SK-N-SH (cell line): ENCODE measurements around the gene PARD3B. TPM values are rescaled to one million over a fixed set of nuclear protein-coding genes. Genes with fewer than 3 reads are reported as not detected.
A peak's percentile ranks its signal among the peaks of the same experiment; 100 is the strongest.

ENCODE experiments used
- CTCF ChIA-PET: fragments of 300-600, 350-600 bp; formaldehyde crosslinking; extraction: SDS; loops from one replicate; lab custom pipeline; 2021; lab: Yijun Ruan, JAX
- POLR2A ChIA-PET: fragments of 350-600 bp; sonication (Branson Sonifier 250); formaldehyde crosslinking; extraction: SDS; loops from one replicate; lab custom pipeline; 2020; ENCODE audit warnings: antibody characterized with exemption, inconsistent platforms; lab: Yijun Ruan, JAX
- DNase-seq: peaks from one replicate; pipeline ENCODE4 v3.0.0; 2012
- H2AFZ ChIP-seq: fragments of 200-600 bp; sonication (generic); 2 replicates; pipeline ENCODE4 v1.8.1; 2016; ENCODE audit warnings: antibody characterized with exemption, mild to moderate bottlenecking, low read depth
- H3F3A ChIP-seq: fragments of 200-600 bp; sonication (generic); replicated peaks from 2 replicates; pipeline ENCODE3; 2016; ENCODE audit warnings: antibody characterized with exemption, mild to moderate bottlenecking; ENCODE audit not compliant: insufficient read depth
- H3K27ac ChIP-seq, 2 experiments: fragments of 200-500 bp in 1 of 2; fragments of 200-600 bp in 1 of 2; sonication (Bioruptor generic) in 1 of 2; sonication (generic), shearing (Covaris generic) in 1 of 2; 2 replicates each; pipeline versions ENCODE4 v1.5.1 to v1.6.1; 2014 to 2016; ENCODE audit warnings: low read depth in 2 of 2, inconsistent platforms in 1 of 2, low read length in 1 of 2, mild to moderate bottlenecking in 1 of 2, mixed read lengths in 1 of 2
- H3K27me3 ChIP-seq: fragments of 200-600 bp; sonication (generic), shearing (Covaris generic); 2 replicates; pipeline ENCODE4 v1.6.1; 2016; ENCODE audit warnings: mixed run types; ENCODE audit not compliant: insufficient read depth
- H3K36me3 ChIP-seq, 2 experiments: fragments of 200-500 bp in 1 of 2; fragments of 200-600 bp in 1 of 2; sonication (Bioruptor generic) in 1 of 2; sonication (generic) in 1 of 2; replicated peaks in 1 of 2; 2 replicates each; pipeline versions ENCODE3 to v1.5.1; 2014 to 2016; ENCODE audit warnings: low read length in 1 of 2, mild to moderate bottlenecking in 1 of 2; ENCODE audit not compliant: insufficient read depth in 2 of 2, control insufficient read depth in 1 of 2
- H3K4me1 ChIP-seq, 2 experiments: fragments of 200-500 bp in 1 of 2; fragments of 200-600 bp in 1 of 2; sonication (Bioruptor generic) in 1 of 2; sonication (generic), shearing (Covaris generic) in 1 of 2; 2 replicates each; pipeline versions ENCODE4 v1.5.1 to v1.6.1; 2014 to 2016; ENCODE audit warnings: low read depth in 1 of 2, low read length in 1 of 2, mixed run types in 1 of 2; ENCODE audit not compliant: insufficient read depth in 2 of 2, control insufficient read depth in 1 of 2
- H3K4me2 ChIP-seq: fragments of 200-600 bp; sonication (generic), shearing (Covaris generic); 2 replicates; pipeline ENCODE4 v1.6.1; 2017; ENCODE audit warnings: mixed run types
- H3K4me3 ChIP-seq, 2 experiments: fragments of 200-500 bp in 1 of 2; fragments of 200-600 bp in 1 of 2; sonication (Bioruptor generic) in 1 of 2; sonication (generic), shearing (Covaris generic) in 1 of 2; 2 replicates each; pipeline versions ENCODE4 v1.5.1 to v1.8.1; 2014 to 2016; ENCODE audit warnings: low read depth in 2 of 2, inconsistent platforms in 1 of 2, low read length in 1 of 2, mild to moderate bottlenecking in 1 of 2, mixed read lengths in 1 of 2, moderate library complexity in 1 of 2
- H3K79me2 ChIP-seq: fragments of 200-600 bp; sonication (generic); 2 replicates; pipeline ENCODE4 v1.8.1; 2017; ENCODE audit warnings: mild to moderate bottlenecking; ENCODE audit not compliant: insufficient read depth
- H3K9ac ChIP-seq: fragments of 200-600 bp; sonication (generic); 2 replicates; pipeline ENCODE4 v1.6.1; 2017; ENCODE audit warnings: mixed run types
- H3K9me2 ChIP-seq: fragments of 200-600 bp; sonication (generic); 2 replicates; pipeline ENCODE4 v1.6.1; 2017; ENCODE audit warnings: mixed run types
- H3K9me3 ChIP-seq: fragments of 200-600 bp; sonication (generic); 2 replicates; pipeline ENCODE4 v1.6.1; 2017; ENCODE audit warnings: mixed run types, mild to moderate bottlenecking, moderate library complexity
- H4K20me1 ChIP-seq: fragments of 200-600 bp; sonication (generic); 2 replicates; pipeline ENCODE4 v1.6.1; 2017; ENCODE audit warnings: mild to moderate bottlenecking, mixed run types; ENCODE audit not compliant: insufficient read depth
- EP300 ChIP-seq, 2 experiments: IDR thresholded peaks; 2 replicates each; pipeline versions ENCODE4 v1.4.0 to v1.6.1; 2012; ENCODE audit warnings: borderline replicate concordance in 1 of 2, low read depth in 1 of 2, low read length in 1 of 2
- EZH2phosphoT487 ChIP-seq: fragments of 200-600 bp; sonication (generic); IDR thresholded peaks from 2 replicates; pipeline ENCODE4 v1.6.1; 2017; ENCODE audit warnings: low read depth, mixed run types, mild to moderate bottlenecking, antibody characterized with exemption, moderate library complexity, borderline replicate concordance
- FOXJ3 ChIP-seq: sonication (generic); formaldehyde crosslinking; IDR thresholded peaks from 2 replicates; pipeline ENCODE4 v1.5.1; 2020; ENCODE audit warnings: mild to moderate bottlenecking, missing genetic modification reagents
- GABPA ChIP-seq: IDR thresholded peaks from 2 replicates; pipeline ENCODE4 v1.4.0; 2012; ENCODE audit warnings: low read depth, mild to moderate bottlenecking
- GATA2 ChIP-seq: sonication (generic); formaldehyde crosslinking; IDR thresholded peaks from 2 replicates; pipeline ENCODE4 v1.5.0; 2020; ENCODE audit warnings: mild to moderate bottlenecking, missing genetic modification reagents
- IRF3 ChIP-seq: fragments of 150-350 bp; IDR thresholded peaks from 2 replicates; pipeline ENCODE4 v1.6.1; 2016; ENCODE audit warnings: mild to moderate bottlenecking, low read depth, low read length
- MEF2A ChIP-seq: IDR thresholded peaks from 2 replicates; pipeline ENCODE4 v1.4.0; 2012; ENCODE audit warnings: low read depth, borderline replicate concordance
- MXI1 ChIP-seq: IDR thresholded peaks from 2 replicates; pipeline ENCODE4 v1.6.1; 2012; ENCODE audit warnings: mild to moderate bottlenecking, low read depth, low read length, improper control_type of control experiment
- NFIC ChIP-seq: IDR thresholded peaks from 2 replicates; pipeline ENCODE4 v1.4.0; 2012; ENCODE audit warnings: borderline replicate concordance
- RAD21 ChIP-seq: IDR thresholded peaks from 2 replicates; pipeline ENCODE4 v1.6.1; 2012; ENCODE audit warnings: mild to moderate bottlenecking, low read length
- REST ChIP-seq: IDR thresholded peaks from 2 replicates; pipeline ENCODE4 v1.6.1; 2012; ENCODE audit warnings: mild to moderate bottlenecking, low read depth, low read length, moderate library complexity
- SIN3A ChIP-seq: IDR thresholded peaks from 2 replicates; pipeline ENCODE4 v1.6.1; 2012; ENCODE audit warnings: low read depth, mild to moderate bottlenecking, low read length, moderate library complexity, borderline replicate concordance
- SMC3 ChIP-seq: IDR thresholded peaks from 2 replicates; pipeline ENCODE4 v1.6.1; 2012; ENCODE audit warnings: low read depth, low read length, improper control_type of control experiment
- TCF12 ChIP-seq: IDR thresholded peaks from 2 replicates; pipeline ENCODE4 v1.4.0; 2012
- TEAD4 ChIP-seq: IDR thresholded peaks from 2 replicates; pipeline ENCODE4 v1.4.0; 2012; ENCODE audit warnings: mild to moderate bottlenecking, borderline replicate concordance; ENCODE audit not compliant: insufficient read depth
- USF2 ChIP-seq: fragments of 150-350 bp; IDR thresholded peaks from 2 replicates; pipeline ENCODE4 v1.6.1; 2017; ENCODE audit warnings: antibody characterized with exemption, low read length, low read depth, borderline replicate concordance
- YY1 ChIP-seq: IDR thresholded peaks from 2 replicates; pipeline ENCODE4 v1.4.0; 2012; ENCODE audit warnings: low read depth, mild to moderate bottlenecking
- WGBS: methylation state at CpG from one replicate; pipeline ENCODE4 v1.1.6; 2017; ENCODE audit warnings: low lambda C conversion rate; 5-methylcytosine and 5-hydroxymethylcytosine counted together
- polyA plus RNA-seq, 3 experiments: library from polyadenylated mRNA; depleted of rRNA; stranded (reverse); fragments of >200 nt; gene quantifications; 2 replicates each; pipeline ENCODE4 v1.2.3, GENCODE V29; 2012
- TF ChIP-seq, protein P1 (sequence below): IDR thresholded peaks from 2 replicates; pipeline ENCODE4 v1.4.0; 2012; ENCODE audit warnings: low read depth, borderline replicate concordance

PARD3B gene
- polyA plus RNA-seq, 1 of the 3 experiments (the other 2 are of a cell fraction), result 0.87 TPM

DNA sequence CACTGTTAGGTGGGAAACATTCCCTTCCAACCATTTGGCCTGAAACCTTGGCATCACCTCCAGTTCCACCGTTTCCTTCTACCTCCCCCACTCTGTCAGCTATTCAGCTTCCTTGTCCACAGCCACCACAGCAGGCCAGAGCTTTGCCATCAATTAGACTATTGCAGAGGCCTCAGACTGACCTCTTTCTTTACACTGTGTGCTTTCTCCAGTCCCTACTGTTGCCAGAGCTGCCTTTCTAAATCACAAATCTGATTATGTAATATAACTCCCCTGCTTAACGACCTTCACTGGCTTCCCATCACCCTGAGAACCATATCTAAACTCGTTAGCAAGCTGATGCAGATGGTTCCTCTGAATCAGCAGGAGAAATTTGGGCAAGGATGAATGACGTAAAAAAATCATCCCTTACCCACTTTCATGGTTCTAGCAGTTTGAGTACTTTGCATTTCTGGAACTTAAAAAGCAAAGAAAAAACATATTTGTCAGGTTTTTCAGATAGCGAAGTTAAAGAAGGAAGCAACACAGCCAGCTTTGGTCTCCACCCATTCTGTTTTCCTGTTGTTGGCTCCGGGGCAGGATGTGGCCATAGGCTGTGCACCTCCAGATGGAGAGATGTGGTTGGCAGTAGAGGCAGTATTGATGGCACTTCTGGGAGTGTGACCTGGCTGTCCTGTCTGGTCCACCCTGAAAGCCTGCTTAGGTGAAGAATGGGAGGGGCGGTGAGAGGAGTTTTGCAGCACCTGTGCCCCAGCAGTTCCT, 422.1 kb downstream of the PARD3B start (continued):
- TF ChIP-seq, protein P1, sequence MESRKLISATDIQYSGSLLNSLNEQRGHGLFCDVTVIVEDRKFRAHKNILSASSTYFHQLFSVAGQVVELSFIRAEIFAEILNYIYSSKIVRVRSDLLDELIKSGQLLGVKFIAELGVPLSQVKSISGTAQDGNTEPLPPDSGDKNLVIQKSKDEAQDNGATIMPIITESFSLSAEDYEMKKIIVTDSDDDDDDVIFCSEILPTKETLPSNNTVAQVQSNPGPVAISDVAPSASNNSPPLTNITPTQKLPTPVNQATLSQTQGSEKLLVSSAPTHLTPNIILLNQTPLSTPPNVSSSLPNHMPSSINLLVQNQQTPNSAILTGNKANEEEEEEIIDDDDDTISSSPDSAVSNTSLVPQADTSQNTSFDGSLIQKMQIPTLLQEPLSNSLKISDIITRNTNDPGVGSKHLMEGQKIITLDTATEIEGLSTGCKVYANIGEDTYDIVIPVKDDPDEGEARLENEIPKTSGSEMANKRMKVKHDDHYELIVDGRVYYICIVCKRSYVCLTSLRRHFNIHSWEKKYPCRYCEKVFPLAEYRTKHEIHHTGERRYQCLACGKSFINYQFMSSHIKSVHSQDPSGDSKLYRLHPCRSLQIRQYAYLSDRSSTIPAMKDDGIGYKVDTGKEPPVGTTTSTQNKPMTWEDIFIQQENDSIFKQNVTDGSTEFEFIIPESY, result no peak
- TF ChIP-seq FOXJ3 (CRISPR knock-in tag), result no peak
- no peak for TF ChIP-seq TCF12
- no peak for TF ChIP-seq SMC3
- no peak for TF ChIP-seq NFIC
- TF ChIP-seq SIN3A, result no peak
- TF ChIP-seq RAD21, result peak; percentile 29; the same call in 1 of the 2 replicates
- TF ChIP-seq GATA2 (CRISPR knock-in tag), result peak; percentile 33; the same call in 1 of the 2 replicates
- no peak for TF ChIP-seq TEAD4
- no peak for TF ChIP-seq YY1
- TF ChIP-seq REST, result no peak
- no peak for TF ChIP-seq MXI1

DNA sequence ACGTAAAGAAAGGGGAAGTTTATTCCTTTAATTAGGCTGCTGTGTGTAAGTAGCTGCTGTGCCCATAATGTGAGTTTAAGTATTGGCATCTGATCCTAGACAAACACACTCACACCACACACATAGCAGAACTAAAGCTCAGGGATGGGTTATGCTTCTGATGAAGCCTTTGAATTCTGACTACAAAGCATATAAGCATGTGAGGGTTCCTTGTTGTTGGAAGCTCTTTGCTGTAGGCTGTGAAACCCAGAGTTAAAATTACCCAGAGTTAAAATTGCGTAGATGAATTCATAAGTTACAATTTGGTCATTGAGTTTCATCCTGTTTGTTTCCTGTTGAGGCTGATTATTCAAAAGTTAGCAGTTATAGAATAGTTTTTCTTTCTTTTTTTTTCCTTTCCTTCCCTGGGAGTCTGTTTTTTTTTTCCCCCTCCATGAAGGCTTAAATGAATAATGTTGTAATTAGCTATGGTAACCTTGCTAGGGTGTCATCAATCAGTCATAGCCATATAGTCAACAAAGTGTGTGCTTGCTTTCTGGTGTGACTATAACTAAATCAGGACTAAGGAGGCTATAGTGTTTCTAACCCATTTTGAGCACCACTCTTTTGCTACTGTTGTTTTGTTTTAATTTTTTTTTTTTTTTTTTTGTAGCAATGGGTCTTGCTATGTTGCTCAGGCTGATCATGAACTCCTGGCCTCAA, 426.1 kb downstream of the PARD3B start:
- Histone ChIP-seq H4K20me1 (no peaks in the 10 kb centered on the region), H3K9me3 (no peaks in the 10 kb centered on the region), H3K27me3 (no peaks in the 10 kb centered on the region), H3K4me3 (no peak overlapping the region), H3F3A (no peaks in the 10 kb centered on the region), H3K4me2 (no peak overlapping the region), H3K79me2 (no peaks in the 10 kb centered on the region), H3K4me1 (peaks cover 0 to 26% of the 10 kb centered on the region in 2 experiments; a peak in 2 of 4 replicates), H3K36me3 (no peaks in the 10 kb centered on the region), H3K9ac (no peak overlapping the region), H2AFZ (no peak overlapping the region), H3K27ac (peak overlapping the region in 1 of 2 experiments; percentile 50; a peak in 1 of 4 replicates), H3K9me2 (no peaks in the 10 kb centered on the region)
- POLR2A ChIA-PET, result no interaction called here
- WGBS, result 92% methylated on average over 2 of the region's 2 CpGs
- CTCF ChIA-PET, result interaction anchor here (1.1 to 1.7 kb wide), 2 partner anchors 30 to 704 kb away, joined by 3 to 5 read pairs; no protein-coding TSS in a partner anchor
- DNase-seq, result no peak
- no peak for TF ChIP-seq EP300 (IDR thresholded peaks at IDR 0.05; ENCODE audit: borderline replicate concordance in 1 of 2, low read depth in 1 of 2, low read length in 1 of 2)
- TF ChIP-seq GABPA, result no peak
- TF ChIP-seq, protein P1, result no peak
- TF ChIP-seq MXI1, result no peak
- no peak for TF ChIP-seq NFIC
- TF ChIP-seq GATA2 (CRISPR knock-in tag), result no peak
- no peak for TF ChIP-seq EZH2phosphoT487
- TF ChIP-seq IRF3, result no peak
- TF ChIP-seq MEF2A, result no peak
- TF ChIP-seq USF2, result no peak
